GM21360 (cell line): ENCODE measurements around the gene HOXC12.

Experiments
- ATAC-seq: cut with Tn5 transposase; IDR thresholded peaks from one replicate; pipeline ENCODE4 v1.9.1; 2021; ENCODE audit warnings: mild to moderate bottlenecking, moderate library complexity; ENCODE audit not compliant: unreplicated experiment

Gene HOXC12

GRCh38 chr12:53954694-53955035 lies at the start of gene HOXC12:
TSS of gene HOXC12 (plus strand) at chr12:53954903. CDS start at chr12:53954930, 27 bp downstream.
- no peak for ATAC-seq

- ATAC-seq: no peak
Observed at GRCh38 chr12:53907103-53907502, 47.6 kb upstream of the HOXC12 start.

- no peak for ATAC-seq
Observed at GRCh38 chr12:53916788-53917655, 37.7 kb upstream of the HOXC12 start.

- no peak for ATAC-seq
Observed at GRCh38 chr12:53924521-53925405, 29.9 kb upstream of the HOXC12 start.

GRCh38 chr12:53927220-53928029 lies 27.3 kb upstream of the HOXC12 start:
- no peak for ATAC-seq

GRCh38 chr12:53928054-53928835 lies 26.5 kb upstream of the HOXC12 start:
- ATAC-seq: no peak

- ATAC-seq: no peak
Observed at GRCh38 chr12:53929527-53929926, 25.2 kb upstream of the HOXC12 start.

- ATAC-seq: no peak
Observed at GRCh38 chr12:53930591-53931255, 24.0 kb upstream of the HOXC12 start.

GRCh38 chr12:53931844-53932581 lies 22.7 kb upstream of the HOXC12 start:
- ATAC-seq: no peak

GRCh38 chr12:53932915-53933314 lies 21.8 kb upstream of the HOXC12 start:
- no peak for ATAC-seq

- no peak for ATAC-seq
Observed at GRCh38 chr12:53935383-53936341, 19.0 kb upstream of the HOXC12 start.

GRCh38 chr12:53937099-53937498 lies 17.6 kb upstream of the HOXC12 start:
- no peak for ATAC-seq

- ATAC-seq: no peak
Observed at GRCh38 chr12:53937596-53938325, 16.9 kb upstream of the HOXC12 start.

- ATAC-seq: no peak
Observed at GRCh38 chr12:53938326-53939140, 16.2 kb upstream of the HOXC12 start, which contains the start of gene HOXC13. TSS of gene HOXC13 (plus strand) at chr12:53938831. CDS start at chr12:53938907, 76 bp downstream.

GRCh38 chr12:53939141-53940108 lies 15.3 kb upstream of the HOXC12 start:
- ATAC-seq: no peak
